ENCODE data around the gene CUL2. TPM values are rescaled to one million over a fixed set of nuclear protein-coding genes. Genes with fewer than 3 reads are reported as not detected.

The CUL2 gene
- total and polyA plus RNA-seq, 10 of the 15 experiments (the other 5 are each of a cell fraction or from before 2014, with no cell fraction given) = 11.9 to 56.5 (median 33.2) TPM

DNA sequence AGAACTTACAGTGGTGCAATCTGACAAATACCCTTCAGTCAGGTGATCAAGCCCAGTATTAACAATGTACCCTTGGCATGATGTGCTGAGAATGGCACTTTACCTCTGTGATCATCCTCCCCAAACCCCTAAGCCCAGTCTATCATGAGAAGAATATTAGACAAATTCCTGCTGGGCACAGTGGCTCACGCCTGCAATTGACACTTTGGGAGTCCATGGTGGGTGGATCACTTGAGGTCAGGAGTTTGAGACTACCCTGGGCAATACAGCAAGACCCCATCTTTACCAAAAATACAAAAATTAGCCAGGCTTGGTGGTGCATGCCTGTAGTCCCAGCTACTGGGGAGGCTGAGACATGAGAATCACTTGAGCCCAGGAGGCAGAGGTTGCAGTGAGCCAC lies 7.4 kb upstream of the CUL2 start:
- CTCF ChIA-PET = no interaction called here
- TF ChIP-seq HSF1 (IDR thresholded peaks at IDR 0.05; ENCODE audit: low read depth, low read length) = no peak
- TF ChIP-seq RCOR1 (conservative IDR thresholded peaks at IDR 0.05; ENCODE audit: low read depth, low read length) = no peak
- no peak for TF ChIP-seq FOXK2 (IDR thresholded peaks at IDR 0.05)
- TF ChIP-seq NKRF (conservative IDR thresholded peaks at IDR 0.05) = no peak
- TF ChIP-seq USF1 (IDR thresholded peaks at IDR 0.05; ENCODE audit: borderline replicate concordance, extremely low read length, insufficient read depth, low read depth, low read length) = no peak
- TF ChIP-seq, protein P1, sequence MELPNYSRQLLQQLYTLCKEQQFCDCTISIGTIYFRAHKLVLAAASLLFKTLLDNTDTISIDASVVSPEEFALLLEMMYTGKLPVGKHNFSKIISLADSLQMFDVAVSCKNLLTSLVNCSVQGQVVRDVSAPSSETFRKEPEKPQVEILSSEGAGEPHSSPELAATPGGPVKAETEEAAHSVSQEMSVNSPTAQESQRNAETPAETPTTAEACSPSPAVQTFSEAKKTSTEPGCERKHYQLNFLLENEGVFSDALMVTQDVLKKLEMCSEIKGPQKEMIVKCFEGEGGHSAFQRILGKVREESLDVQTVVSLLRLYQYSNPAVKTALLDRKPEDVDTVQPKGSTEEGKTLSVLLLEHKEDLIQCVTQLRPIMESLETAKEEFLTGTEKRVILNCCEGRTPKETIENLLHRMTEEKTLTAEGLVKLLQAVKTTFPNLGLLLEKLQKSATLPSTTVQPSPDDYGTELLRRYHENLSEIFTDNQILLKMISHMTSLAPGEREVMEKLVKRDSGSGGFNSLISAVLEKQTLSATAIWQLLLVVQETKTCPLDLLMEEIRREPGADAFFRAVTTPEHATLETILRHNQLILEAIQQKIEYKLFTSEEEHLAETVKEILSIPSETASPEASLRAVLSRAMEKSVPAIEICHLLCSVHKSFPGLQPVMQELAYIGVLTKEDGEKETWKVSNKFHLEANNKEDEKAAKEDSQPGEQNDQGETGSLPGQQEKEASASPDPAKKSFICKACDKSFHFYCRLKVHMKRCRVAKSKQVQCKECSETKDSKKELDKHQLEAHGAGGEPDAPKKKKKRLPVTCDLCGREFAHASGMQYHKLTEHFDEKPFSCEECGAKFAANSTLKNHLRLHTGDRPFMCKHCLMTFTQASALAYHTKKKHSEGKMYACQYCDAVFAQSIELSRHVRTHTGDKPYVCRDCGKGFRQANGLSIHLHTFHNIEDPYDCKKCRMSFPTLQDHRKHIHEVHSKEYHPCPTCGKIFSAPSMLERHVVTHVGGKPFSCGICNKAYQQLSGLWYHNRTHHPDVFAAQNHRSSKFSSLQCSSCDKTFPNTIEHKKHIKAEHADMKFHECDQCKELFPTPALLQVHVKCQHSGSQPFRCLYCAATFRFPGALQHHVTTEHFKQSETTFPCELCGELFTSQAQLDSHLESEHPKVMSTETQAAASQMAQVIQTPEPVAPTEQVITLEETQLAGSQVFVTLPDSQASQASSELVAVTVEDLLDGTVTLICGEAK (IDR thresholded peaks at IDR 0.05; ENCODE audit: borderline replicate concordance) = no peak
- TF ChIP-seq WRNIP1 (IDR thresholded peaks at IDR 0.05; ENCODE audit: borderline replicate concordance, low read depth, low read length) = no peak
- no peak for TF ChIP-seq ATF7 (IDR thresholded peaks at IDR 0.05; ENCODE audit: low read depth)
- no peak for TF ChIP-seq JUND (IDR thresholded peaks at IDR 0.05; ENCODE audit: low read depth, low read length)
- TF ChIP-seq ZNF274 (IDR thresholded peaks at IDR 0.05; ENCODE audit: insufficient read depth, insufficient read length) = no peak
- no peak for TF ChIP-seq ASH2L (IDR thresholded peaks at IDR 0.05; ENCODE audit: borderline replicate concordance, low read depth)
- no peak for TF ChIP-seq NFXL1 (IDR thresholded peaks at IDR 0.05; ENCODE audit: borderline replicate concordance)
- no peak for TF ChIP-seq NR2F1 (conservative IDR thresholded peaks at IDR 0.05)
- TF ChIP-seq NFYA (IDR thresholded peaks at IDR 0.05; ENCODE audit: borderline replicate concordance, low read depth, low read length) = no peak
- no peak for TF ChIP-seq MEF2B (IDR thresholded peaks at IDR 0.05; ENCODE audit: partially characterized antibody, poor library complexity, severe bottlenecking)
- no peak for TF ChIP-seq HDAC2 (IDR thresholded peaks at IDR 0.05)

More for the DNA sequence above, 7.4 kb upstream of the CUL2 start:
- FAIRE-seq (no peak), DNase-seq (ENCODE audit: low read depth, low spot score) (no peak), ATAC-seq (no peak)
- Histone ChIP-seq H3K9ac (ENCODE audit: control insufficient read depth, insufficient read depth, low read length) (no peak overlapping the region), H3K36me3 (ENCODE audit: control insufficient read depth in 2 of 2, insufficient read depth in 2 of 2, low read length in 1 of 2) (no peaks in the 10 kb centered on the region), H3K27me3 (replicated peaks in 1 of 2; ENCODE audit: control insufficient read depth in 2 of 2, insufficient read depth in 2 of 2, low read length in 1 of 2) (no peaks in the 10 kb centered on the region), H3K9me3 (replicated peaks; ENCODE audit: control insufficient read depth, insufficient read depth, low read length) (no peaks in the 10 kb centered on the region; the same call in 1 of the 3 replicates), H3K4me2 (ENCODE audit: control insufficient read depth, insufficient read depth) (no peak overlapping the region), H3K27ac (ENCODE audit: control insufficient read depth, insufficient read depth) (no peak overlapping the region), H4K20me1 (ENCODE audit: control insufficient read depth, insufficient read depth) (no peaks in the 10 kb centered on the region), H3K79me2 (ENCODE audit: control insufficient read depth, insufficient read depth, low read length) (no peaks in the 10 kb centered on the region), H2AFZ (ENCODE audit: control insufficient read depth, low read depth, low read length) (no peak overlapping the region), H3K4me1 (ENCODE audit: control insufficient read depth, insufficient read depth, low read length) (no peaks in the 10 kb centered on the region), H3K4me3 (no peak overlapping the region)
- ChIA-PET RAD21 (ENCODE audit: unreplicated experiment) (interaction anchor here (1.1 kb wide), 1 partner anchor 98 kb away, joined by 3 read pairs; no protein-coding TSS in a partner anchor), POLR2A (interaction anchor here (0.6 kb wide), 1 partner anchor 481 kb away, joined by 6 read pairs; no protein-coding TSS in a partner anchor), SMC1A (ENCODE audit: uncharacterized antibody, unreplicated experiment) (no interaction called here)
- 0% methylated on average over 1 of the region's 1 CpG for WGBS (ENCODE audit: insufficient coverage, insufficient replicate concordance, low lambda C conversion rate, missing lambda C conversion rate)
- intact Hi-C loops (cut with micrococcal nuclease; ENCODE audit: unreplicated experiment) = no loop called here
- BruUV-seq (replicated peaks) = no TSS peak
- in situ Hi-C loops (cut with MboI) = no loop called here

Data from GM12878 (cell line).